Duodenal mucosa (tissue), 2 donors: Measurements from ENCODE around the gene SLC5A5.

ENCODE experiments used
- H3K27ac ChIP-seq: one replicate; pipeline ENCODE4 v1.7.0; 2013; ENCODE audit warnings: low read depth, low read length
- H3K27me3 ChIP-seq, 2 donors: one replicate each; pipeline ENCODE4 v1.7.0; 2013; ENCODE audit warnings: low read length in 2 of 2, control low read depth in 1 of 2; ENCODE audit not compliant: insufficient read depth in 2 of 2, control insufficient read depth in 1 of 2
- H3K36me3 ChIP-seq, 2 donors: one replicate each; pipeline ENCODE4 v1.7.0; 2013; ENCODE audit warnings: low read length in 2 of 2, control low read depth in 1 of 2; ENCODE audit not compliant: insufficient read depth in 2 of 2, control insufficient read depth in 1 of 2
- H3K4me1 ChIP-seq, 2 donors: one replicate each; pipeline ENCODE4 v1.7.0; 2013; ENCODE audit warnings: low read length in 2 of 2, control low read depth in 1 of 2; ENCODE audit not compliant: insufficient read depth in 2 of 2, control insufficient read depth in 1 of 2
- H3K4me3 ChIP-seq, 2 donors: one replicate each; pipeline ENCODE4 v1.7.0; 2013; ENCODE audit warnings: low read length in 2 of 2, low read depth in 1 of 2
- H3K9ac ChIP-seq, 2 donors: one replicate each; pipeline ENCODE4 v1.7.0; 2013; ENCODE audit warnings: low read length in 2 of 2, low read depth in 1 of 2
- H3K9me3 ChIP-seq, 2 donors: one replicate each; pipeline ENCODE4 v1.7.0; 2013; ENCODE audit warnings: low read length in 2 of 2, control low read depth in 1 of 2; ENCODE audit not compliant: control insufficient read depth in 1 of 2

SLC5A5 gene

DNA sequence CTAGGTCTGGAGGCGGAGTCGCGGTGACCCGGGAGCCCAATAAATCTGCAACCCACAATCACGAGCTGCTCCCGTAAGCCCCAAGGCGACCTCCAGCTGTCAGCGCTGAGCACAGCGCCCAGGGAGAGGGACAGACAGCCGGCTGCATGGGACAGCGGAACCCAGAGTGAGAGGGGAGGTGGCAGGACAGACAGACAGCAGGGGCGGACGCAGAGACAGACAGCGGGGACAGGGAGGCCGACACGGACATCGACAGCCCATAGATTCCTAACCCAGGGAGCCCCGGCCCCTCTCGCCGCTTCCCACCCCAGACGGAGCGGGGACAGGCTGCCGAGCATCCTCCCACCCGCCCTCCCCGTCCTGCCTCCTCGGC, at the start of gene SLC5A5:
TSS of gene SLC5A5 (plus strand) at position 68 of the 373 bp plus-strand sequence. CDS start 375 bp downstream, outside the sequence.
- H3K27me3 ChIP-seq: peaks cover 42 to 46% of the 10 kb centered on the region in 2 donors
- H3K36me3 ChIP-seq: no peaks in the 10 kb centered on the region
- peak within 1 kb of the TSS in 1 of 2 donors; percentile 32 for H3K4me3 ChIP-seq
- H3K9ac ChIP-seq: no peak within 1 kb of the TSS
- H3K4me1 ChIP-seq: peaks cover 13 to 16% of the 10 kb centered on the region in 2 donors
- H3K9me3 ChIP-seq: no peaks in the 10 kb centered on the region
- H3K27ac ChIP-seq: no peak within 1 kb of the TSS

GRCh38 chr19:17824339-17824738, 47.4 kb upstream of the SLC5A5 start:
- no peaks in the 10 kb centered on the region for H3K36me3 ChIP-seq
- H3K9ac ChIP-seq: no peak overlapping the region
- H3K4me3 ChIP-seq: no peak overlapping the region
- H3K27ac ChIP-seq: no peak overlapping the region
- H3K4me1 ChIP-seq: no peaks in the 10 kb centered on the region
- H3K9me3 ChIP-seq: no peaks in the 10 kb centered on the region
- H3K27me3 ChIP-seq: no peaks in the 10 kb centered on the region

- Histone ChIP-seq H3K27me3 (peaks cover 0 to under 1% of the 10 kb centered on the region in 2 donors), H3K9me3 (no peaks in the 10 kb centered on the region), H3K4me3 (no peak overlapping the region), H3K36me3 (no peaks in the 10 kb centered on the region), H3K4me1 (peaks cover 5 to 8% of the 10 kb centered on the region in 2 donors), H3K27ac (no peak overlapping the region), H3K9ac (no peak overlapping the region)
Measured at GRCh38 chr19:17826508-17827056, 45.2 kb upstream of the SLC5A5 start.

GRCh38 chr19:17829855-17830566, 41.7 kb upstream of the SLC5A5 start:
- H3K4me1 ChIP-seq: peaks cover 5 to 8% of the 10 kb centered on the region in 2 donors
- H3K36me3 ChIP-seq: no peaks in the 10 kb centered on the region
- H3K27me3 ChIP-seq: peaks cover 0 to 5% of the 10 kb centered on the region in 2 donors
- peak overlapping the region in 1 of 2 donors; percentile 25 for H3K4me3 ChIP-seq
- no peaks in the 10 kb centered on the region for H3K9me3 ChIP-seq
- H3K27ac ChIP-seq: no peak overlapping the region
- H3K9ac ChIP-seq: no peak overlapping the region

DNA sequence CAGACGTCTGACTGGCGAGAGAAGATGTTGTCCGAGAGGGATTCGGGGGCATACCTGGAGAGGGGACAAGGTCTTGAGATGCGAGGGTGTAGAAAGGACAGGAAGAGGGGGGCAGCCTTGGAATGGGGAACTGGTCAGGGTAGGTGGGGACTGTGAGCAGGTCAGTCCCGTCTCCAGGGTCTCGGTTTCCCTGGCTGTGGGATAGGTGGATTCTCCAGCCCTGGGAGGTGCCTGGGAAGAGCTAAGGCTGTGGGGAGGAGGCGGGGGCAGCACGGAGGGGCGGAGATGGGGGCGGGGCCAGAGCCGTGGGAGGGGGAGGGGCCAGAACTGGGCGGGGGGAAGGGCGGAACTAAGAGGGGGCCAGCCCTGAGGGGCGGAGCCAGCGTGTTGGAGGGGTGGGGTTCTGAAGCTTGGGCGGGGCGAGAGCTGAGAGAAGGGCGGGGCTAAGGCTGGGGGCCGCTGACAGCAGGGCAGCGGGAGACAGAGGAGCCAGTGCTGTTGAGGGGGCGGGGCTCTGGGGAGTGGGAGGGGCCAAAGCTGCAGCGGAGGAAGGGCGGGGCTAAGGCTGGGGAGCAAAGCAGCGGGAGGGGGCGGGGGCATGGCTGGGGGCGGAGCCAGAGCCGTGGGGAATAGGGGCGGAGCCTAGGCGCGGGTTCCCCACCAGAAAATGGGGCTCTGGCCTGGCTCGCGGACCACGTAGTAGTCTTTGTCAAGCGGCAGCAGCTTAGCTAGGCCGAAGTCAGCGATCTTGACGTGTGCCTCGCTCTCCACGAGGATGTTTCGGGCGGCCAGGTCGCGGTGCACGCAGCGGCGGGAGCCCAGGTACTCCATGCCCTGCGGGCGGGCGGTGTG, 41.0 kb upstream of the SLC5A5 start:
- Histone ChIP-seq H3K9me3 (no peaks in the 10 kb centered on the region), H3K4me3 (peak overlapping the region; percentile 25 to 50), H3K9ac (no peak overlapping the region), H3K27me3 (peaks cover 0 to 5% of the 10 kb centered on the region in 2 donors), H3K4me1 (peaks cover 5 to 8% of the 10 kb centered on the region in 2 donors), H3K27ac (no peak overlapping the region), H3K36me3 (no peaks in the 10 kb centered on the region)

DNA sequence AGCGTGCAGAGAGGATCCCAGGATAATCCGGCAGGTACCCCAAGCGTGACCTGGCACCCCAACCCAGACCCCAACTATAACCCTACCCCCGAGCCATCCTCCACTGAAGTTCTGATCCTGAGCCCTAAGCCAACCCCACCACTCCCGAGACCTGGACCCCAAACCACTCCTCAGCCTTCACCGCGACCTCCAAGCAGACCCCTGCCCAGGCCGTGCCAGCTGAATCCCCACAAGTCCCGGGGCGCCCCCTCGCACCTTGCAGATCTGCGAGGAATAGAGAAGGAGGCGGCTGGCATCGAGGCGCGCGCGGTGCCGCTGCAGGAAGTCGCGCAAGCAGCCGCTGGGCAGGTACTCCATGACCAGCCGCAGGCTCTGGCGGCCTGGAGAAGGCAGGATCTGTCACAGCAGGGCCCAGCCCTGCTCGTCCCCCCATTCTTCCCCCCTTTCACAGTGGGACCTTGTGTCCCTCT, 40.3 kb upstream of the SLC5A5 start:
- H3K9me3 ChIP-seq: no peaks in the 10 kb centered on the region
- peaks cover 0 to 5% of the 10 kb centered on the region in 2 donors for H3K27me3 ChIP-seq
- H3K36me3 ChIP-seq: no peaks in the 10 kb centered on the region
- H3K9ac ChIP-seq: no peak overlapping the region
- no peak overlapping the region for H3K27ac ChIP-seq
- peaks cover 5 to 8% of the 10 kb centered on the region in 2 donors for H3K4me1 ChIP-seq
- peak overlapping the region; percentile 8 to 50 for H3K4me3 ChIP-seq

- Histone ChIP-seq H3K27ac (no peak overlapping the region), H3K27me3 (peaks cover 0 to 5% of the 10 kb centered on the region in 2 donors), H3K9me3 (no peaks in the 10 kb centered on the region), H3K4me3 (no peak overlapping the region), H3K36me3 (no peaks in the 10 kb centered on the region), H3K9ac (no peak overlapping the region), H3K4me1 (peaks cover 5 to 8% of the 10 kb centered on the region in 2 donors)
Measured at GRCh38 chr19:17832443-17833208, 39.1 kb upstream of the SLC5A5 start.

DNA sequence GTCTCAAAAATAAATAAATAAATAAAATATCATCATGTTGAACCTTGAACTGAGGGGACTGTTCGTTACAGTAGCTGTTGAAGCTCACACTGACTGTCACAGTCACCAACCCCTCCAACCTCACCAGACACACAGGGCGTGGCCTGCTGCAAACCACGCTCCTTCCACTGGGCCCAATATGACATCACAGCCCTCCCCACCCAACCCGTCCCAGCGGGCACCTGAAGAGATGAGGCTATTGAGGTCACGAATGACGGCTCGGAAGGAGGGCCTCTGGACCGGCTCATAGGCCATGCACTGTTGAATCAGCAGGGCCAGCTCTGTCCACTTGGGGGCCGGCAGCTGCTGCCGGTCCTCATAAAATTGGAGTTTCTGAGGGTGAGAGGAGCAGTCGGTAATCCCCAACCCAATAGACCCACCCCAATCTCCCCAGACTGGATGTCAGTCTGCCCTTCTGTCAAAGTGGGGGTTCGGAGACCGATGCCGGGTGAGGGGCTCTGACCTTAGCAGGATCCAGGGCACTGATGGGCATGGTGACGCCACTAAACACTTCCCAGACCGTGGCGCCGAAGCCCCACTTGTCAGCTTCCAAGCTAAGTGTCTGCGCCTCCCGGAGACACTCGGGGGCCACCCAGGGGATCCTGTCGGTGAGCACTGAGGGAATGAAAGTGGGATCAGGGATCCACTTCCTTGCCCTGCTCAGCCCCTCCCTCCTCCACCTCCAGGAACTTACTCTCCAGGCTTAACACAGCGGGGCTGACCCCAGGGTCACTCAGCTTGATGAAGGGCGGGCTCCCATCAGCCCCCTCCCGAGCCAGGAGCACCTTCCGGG, 37.2 kb upstream of the SLC5A5 start:
- H3K27me3 ChIP-seq: peaks cover 0 to 5% of the 10 kb centered on the region in 2 donors
- H3K9ac ChIP-seq: no peak overlapping the region
- H3K36me3 ChIP-seq: peaks cover 0 to 3% of the 10 kb centered on the region in 2 donors
- H3K4me3 ChIP-seq: no peak overlapping the region
- H3K27ac ChIP-seq: no peak overlapping the region
- H3K4me1 ChIP-seq: peaks cover 5 to 8% of the 10 kb centered on the region in 2 donors
- H3K9me3 ChIP-seq: no peaks in the 10 kb centered on the region
